ENCODE data around the gene DAO. TPM values are rescaled to one million over a fixed set of nuclear protein-coding genes. Genes with fewer than 3 reads are reported as not detected.

The DAO gene
- total RNA-seq, 1 experiment from 2014 or later: not detected

DNA sequence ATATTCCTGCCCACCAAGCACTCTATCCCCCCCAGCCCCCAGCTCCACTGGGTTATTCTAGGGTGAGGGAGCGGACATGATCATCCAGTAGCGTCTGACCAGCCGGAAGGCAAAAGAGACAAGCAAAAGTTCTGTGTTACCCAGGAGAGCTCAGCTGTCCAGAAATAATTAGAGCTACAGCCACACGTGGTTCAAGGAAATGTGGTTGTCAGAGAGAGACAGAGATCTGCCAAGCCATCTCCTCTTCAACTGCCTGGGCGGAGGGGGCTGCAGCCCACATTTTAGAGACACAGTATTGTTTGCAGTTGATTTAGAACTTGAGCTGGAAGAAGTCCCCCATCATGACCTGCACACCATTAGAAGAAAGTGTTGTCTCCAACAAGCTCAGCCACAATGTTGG lies 30.4 kb downstream of the DAO start:
- Histone ChIP-seq H4K5ac (ENCODE audit: insufficient read length, low read depth, low read length) (no peak overlapping the region), H3K14ac (ENCODE audit: insufficient read depth, low read length) (no peak overlapping the region), H3K27ac (ENCODE audit: insufficient read length, low read depth, low read length) (no peak overlapping the region), H2BK5ac (ENCODE audit: insufficient read length, low read length) (no peak overlapping the region), H3K9me3 (ENCODE audit: control insufficient read depth, low read depth, low read length) (no peaks in the 10 kb centered on the region), H4K20me1 (ENCODE audit: control insufficient read depth, insufficient read depth, insufficient read length) (no peaks in the 10 kb centered on the region), H2AK5ac (ENCODE audit: insufficient read length, low read length) (no peak overlapping the region), H2BK12ac (ENCODE audit: insufficient read length, low read depth, low read length) (no peak overlapping the region), H3K79me1 (ENCODE audit: insufficient read depth, low read depth, low read length, poor library complexity, severe bottlenecking) (no peaks in the 10 kb centered on the region), H2BK15ac (ENCODE audit: low read depth, low read length) (no peak overlapping the region), H3K79me2 (ENCODE audit: insufficient read depth, low read length) (no peaks in the 10 kb centered on the region), H3K4me2 (ENCODE audit: insufficient read depth, insufficient read length, low read length) (no peak overlapping the region), H4K8ac (replicated peaks; ENCODE audit: insufficient read length, low read depth, low read length) (no peak overlapping the region), H2BK20ac (ENCODE audit: low read depth, low read length, poor library complexity, severe bottlenecking) (no peak overlapping the region), H2BK120ac (ENCODE audit: low read depth, low read length, poor library complexity, severe bottlenecking) (no peak overlapping the region), H2AFZ (ENCODE audit: low read length) (no peak overlapping the region), H3K9ac (ENCODE audit: extremely low read depth, insufficient read length, low read length) (no peak overlapping the region), H3K23me2 (ENCODE audit: insufficient read length, low read depth, low read length, poor library complexity, severe bottlenecking) (no peaks in the 10 kb centered on the region), H3K18ac (ENCODE audit: insufficient read length, low read depth, low read length) (no peak overlapping the region), H4K91ac (ENCODE audit: insufficient read length, low read depth, low read length) (no peak overlapping the region), H3T11ph (ENCODE audit: low read length) (no peak overlapping the region), H3K56ac (ENCODE audit: insufficient read length, low read depth, low read length) (no peak overlapping the region), H3K4me1 (ENCODE audit: insufficient read depth, low read length) (no peaks in the 10 kb centered on the region), H3K23ac (ENCODE audit: insufficient read length, low read depth, low read length) (no peak overlapping the region), H3K27me3 (ENCODE audit: insufficient read depth, low read length) (no peaks in the 10 kb centered on the region), H3K4ac (ENCODE audit: low read depth, low read length) (no peak overlapping the region)
- Mint-ChIP-seq H3K4me3 (no peak overlapping the region), H3K36me3 (ENCODE audit: insufficient read depth in 1 of 3, low read depth in 3 of 3) (no peaks in the 10 kb centered on the region), H3K27me3 (ENCODE audit: low read depth) (peaks cover 10% of the 10 kb centered on the region), H3K4me1 (peaks cover 16 to 17% of the 10 kb centered on the region in 2 experiments), H3K27ac (no peak overlapping the region), H3K9me3 (peaks cover 0 to 3% of the 10 kb centered on the region in 2 experiments; a peak in 2 of 5 replicates)
- WGBS (ENCODE audit: extremely low coverage, insufficient read length, low lambda C conversion rate): no CpG with 5 or more reads among the region's 5 CpGs
- TF ChIP-seq, protein P1, sequence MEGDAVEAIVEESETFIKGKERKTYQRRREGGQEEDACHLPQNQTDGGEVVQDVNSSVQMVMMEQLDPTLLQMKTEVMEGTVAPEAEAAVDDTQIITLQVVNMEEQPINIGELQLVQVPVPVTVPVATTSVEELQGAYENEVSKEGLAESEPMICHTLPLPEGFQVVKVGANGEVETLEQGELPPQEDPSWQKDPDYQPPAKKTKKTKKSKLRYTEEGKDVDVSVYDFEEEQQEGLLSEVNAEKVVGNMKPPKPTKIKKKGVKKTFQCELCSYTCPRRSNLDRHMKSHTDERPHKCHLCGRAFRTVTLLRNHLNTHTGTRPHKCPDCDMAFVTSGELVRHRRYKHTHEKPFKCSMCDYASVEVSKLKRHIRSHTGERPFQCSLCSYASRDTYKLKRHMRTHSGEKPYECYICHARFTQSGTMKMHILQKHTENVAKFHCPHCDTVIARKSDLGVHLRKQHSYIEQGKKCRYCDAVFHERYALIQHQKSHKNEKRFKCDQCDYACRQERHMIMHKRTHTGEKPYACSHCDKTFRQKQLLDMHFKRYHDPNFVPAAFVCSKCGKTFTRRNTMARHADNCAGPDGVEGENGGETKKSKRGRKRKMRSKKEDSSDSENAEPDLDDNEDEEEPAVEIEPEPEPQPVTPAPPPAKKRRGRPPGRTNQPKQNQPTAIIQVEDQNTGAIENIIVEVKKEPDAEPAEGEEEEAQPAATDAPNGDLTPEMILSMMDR (conservative IDR thresholded peaks at IDR 0.05): no peak
- DNase-seq: no peak

Measured in H9 (cell line).